ENCODE data around the gene NIT1. TPM values are rescaled to one million over a fixed set of nuclear protein-coding genes. Genes with fewer than 3 reads are reported as not detected.

NIT1 gene
- total and polyA plus RNA-seq, 9 of the 15 experiments (the other 6 are each of a cell fraction or from before 2014, with no cell fraction given): 18.4 to 76.0 (median 33.7) TPM

DNA sequence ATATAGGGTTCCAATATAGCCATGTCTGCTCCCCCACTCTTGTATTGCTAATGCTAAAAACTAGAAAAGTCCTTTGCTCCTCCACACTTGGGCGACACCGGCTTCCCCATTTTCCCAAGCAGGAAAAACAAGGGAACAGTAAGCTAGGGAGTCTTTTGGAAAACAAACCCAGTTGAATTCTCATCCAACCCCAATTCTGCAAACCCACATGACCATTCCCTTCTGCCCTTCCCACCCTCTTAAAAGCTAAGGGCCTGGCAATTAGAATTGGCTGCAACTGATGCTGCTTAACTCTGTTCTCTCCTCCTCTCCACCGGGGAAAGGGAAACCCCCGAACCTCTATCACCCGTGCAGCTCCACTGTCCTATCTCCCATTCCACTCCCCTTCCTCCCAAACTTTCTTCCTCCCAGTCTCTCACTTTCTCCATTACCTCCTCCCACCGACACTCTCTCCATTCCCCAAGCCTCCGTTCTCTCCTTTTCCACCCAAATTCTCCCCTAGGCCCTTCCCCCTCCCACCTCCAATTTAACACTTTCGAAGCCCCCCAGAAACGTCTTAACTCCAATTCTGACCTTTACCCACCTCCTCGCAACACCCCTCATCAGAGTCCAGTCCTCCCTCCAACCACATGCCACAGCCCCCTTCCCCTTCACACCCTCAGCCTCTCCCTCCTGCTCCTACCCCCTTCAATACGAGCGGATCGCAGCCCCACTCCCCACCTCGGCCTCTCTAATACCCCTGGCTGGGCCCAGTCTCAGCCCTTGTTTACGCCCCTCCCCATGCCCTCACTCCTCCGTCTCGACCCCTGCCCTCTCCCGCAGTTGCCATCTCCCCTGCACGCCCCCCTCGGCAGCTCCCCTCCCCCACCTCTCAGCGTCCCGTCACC, 13.9 kb downstream of the NIT1 start (continued):
- no peak for TF ChIP-seq ZNF512 (tag; IDR thresholded peaks at IDR 0.05)
- TF ChIP-seq ZNF175 (CRISPR knock-in tag; IDR thresholded peaks at IDR 0.05; ENCODE audit: low read depth): no peak
- no peak for TF ChIP-seq EP300 (IDR thresholded peaks at IDR 0.05; ENCODE audit: low read length)
- peak; percentile 66 for TF ChIP-seq ARHGAP35 (IDR thresholded peaks at IDR 0.05; ENCODE audit: partially characterized antibody)
- peak; percentile 44; the same call in 1 of the 2 replicates for TF ChIP-seq GATAD2A (IDR thresholded peaks at IDR 0.05)
- TF ChIP-seq, protein P1, sequence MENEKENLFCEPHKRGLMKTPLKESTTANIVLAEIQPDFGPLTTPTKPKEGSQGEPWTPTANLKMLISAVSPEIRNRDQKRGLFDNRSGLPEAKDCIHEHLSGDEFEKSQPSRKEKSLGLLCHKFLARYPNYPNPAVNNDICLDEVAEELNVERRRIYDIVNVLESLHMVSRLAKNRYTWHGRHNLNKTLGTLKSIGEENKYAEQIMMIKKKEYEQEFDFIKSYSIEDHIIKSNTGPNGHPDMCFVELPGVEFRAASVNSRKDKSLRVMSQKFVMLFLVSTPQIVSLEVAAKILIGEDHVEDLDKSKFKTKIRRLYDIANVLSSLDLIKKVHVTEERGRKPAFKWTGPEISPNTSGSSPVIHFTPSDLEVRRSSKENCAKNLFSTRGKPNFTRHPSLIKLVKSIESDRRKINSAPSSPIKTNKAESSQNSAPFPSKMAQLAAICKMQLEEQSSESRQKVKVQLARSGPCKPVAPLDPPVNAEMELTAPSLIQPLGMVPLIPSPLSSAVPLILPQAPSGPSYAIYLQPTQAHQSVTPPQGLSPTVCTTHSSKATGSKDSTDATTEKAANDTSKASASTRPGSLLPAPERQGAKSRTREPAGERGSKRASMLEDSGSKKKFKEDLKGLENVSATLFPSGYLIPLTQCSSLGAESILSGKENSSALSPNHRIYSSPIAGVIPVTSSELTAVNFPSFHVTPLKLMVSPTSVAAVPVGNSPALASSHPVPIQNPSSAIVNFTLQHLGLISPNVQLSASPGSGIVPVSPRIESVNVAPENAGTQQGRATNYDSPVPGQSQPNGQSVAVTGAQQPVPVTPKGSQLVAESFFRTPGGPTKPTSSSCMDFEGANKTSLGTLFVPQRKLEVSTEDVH (IDR thresholded peaks at IDR 0.05; ENCODE audit: low read depth, partially characterized antibody): peak; percentile 24
- no peak for TF ChIP-seq KAT8 (IDR thresholded peaks at IDR 0.05; ENCODE audit: low read depth)
- no peak; the same call in 1 of the 2 replicates for TF ChIP-seq NCOR1 (IDR thresholded peaks at IDR 0.05)
- no peak for TF ChIP-seq MEF2A (IDR thresholded peaks at IDR 0.05; ENCODE audit: control insufficient read depth, low read depth, low read length)
- TF ChIP-seq SMARCA5 (IDR thresholded peaks at IDR 0.05): peak; percentile 44; the same call in 1 of the 2 replicates
- 0 out of 2 replicates have a peak, but pooled peaks have one; percentile 13 for TF ChIP-seq SNIP1 (IDR thresholded peaks at IDR 0.05; ENCODE audit: low read depth)
- TF ChIP-seq PCBP2 (IDR thresholded peaks at IDR 0.05; ENCODE audit: low read depth, low read length, poor library complexity, severe bottlenecking): no peak
- TF ChIP-seq ZNF668 (CRISPR knock-in tag; IDR thresholded peaks at IDR 0.05): no peak
- peak; percentile 51 to 70; a peak in 2 of 4 replicates for TF ChIP-seq ARNT (IDR thresholded peaks at IDR 0.05)
- TF ChIP-seq TCF7 (IDR thresholded peaks at IDR 0.05; ENCODE audit: borderline replicate concordance): no peak
- no peak for TF ChIP-seq ELK1 (CRISPR knock-in tag; IDR thresholded peaks at IDR 0.05)
- peak; percentile 54 for TF ChIP-seq ARID1B (IDR thresholded peaks at IDR 0.05)
- TF ChIP-seq ZNF57 (CRISPR knock-in tag; IDR thresholded peaks at IDR 0.05): no peak
- TF ChIP-seq, protein P2, sequence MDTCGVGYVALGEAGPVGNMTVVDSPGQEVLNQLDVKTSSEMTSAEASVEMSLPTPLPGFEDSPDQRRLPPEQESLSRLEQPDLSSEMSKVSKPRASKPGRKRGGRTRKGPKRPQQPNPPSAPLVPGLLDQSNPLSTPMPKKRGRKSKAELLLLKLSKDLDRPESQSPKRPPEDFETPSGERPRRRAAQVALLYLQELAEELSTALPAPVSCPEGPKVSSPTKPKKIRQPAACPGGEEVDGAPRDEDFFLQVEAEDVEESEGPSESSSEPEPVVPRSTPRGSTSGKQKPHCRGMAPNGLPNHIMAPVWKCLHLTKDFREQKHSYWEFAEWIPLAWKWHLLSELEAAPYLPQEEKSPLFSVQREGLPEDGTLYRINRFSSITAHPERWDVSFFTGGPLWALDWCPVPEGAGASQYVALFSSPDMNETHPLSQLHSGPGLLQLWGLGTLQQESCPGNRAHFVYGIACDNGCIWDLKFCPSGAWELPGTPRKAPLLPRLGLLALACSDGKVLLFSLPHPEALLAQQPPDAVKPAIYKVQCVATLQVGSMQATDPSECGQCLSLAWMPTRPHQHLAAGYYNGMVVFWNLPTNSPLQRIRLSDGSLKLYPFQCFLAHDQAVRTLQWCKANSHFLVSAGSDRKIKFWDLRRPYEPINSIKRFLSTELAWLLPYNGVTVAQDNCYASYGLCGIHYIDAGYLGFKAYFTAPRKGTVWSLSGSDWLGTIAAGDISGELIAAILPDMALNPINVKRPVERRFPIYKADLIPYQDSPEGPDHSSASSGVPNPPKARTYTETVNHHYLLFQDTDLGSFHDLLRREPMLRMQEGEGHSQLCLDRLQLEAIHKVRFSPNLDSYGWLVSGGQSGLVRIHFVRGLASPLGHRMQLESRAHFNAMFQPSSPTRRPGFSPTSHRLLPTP (IDR thresholded peaks at IDR 0.05; ENCODE audit: borderline replicate concordance, extremely low read depth, insufficient read length): no peak
- TF ChIP-seq GTF2A2 (tag; IDR thresholded peaks at IDR 0.05): 0 out of 2 replicates have a peak, but pooled peaks have one; percentile 22

Data from K562 (cell line).